ENCODE measurements around the gene FAM171A2.

- TF ChIP-seq CTCF (IDR thresholded peaks at IDR 0.05) (no peak), POLR2A (IDR thresholded peaks at IDR 0.05) (no peak), EP300 (IDR thresholded peaks at IDR 0.05) (no peak)
Measured at GRCh38 chr17:44348988-44349364, 14.7 kb downstream of the FAM171A2 start.

Data from stomach (tissue), 4 donors.